Esophagus squamous epithelium (tissue), 5 donors: ENCODE measurements around the gene TRIM58. TPM values are rescaled to one million over a fixed set of nuclear protein-coding genes. Genes with fewer than 3 reads are reported as not detected.

Experiments used
- DNase-seq: peaks from one replicate; lab custom pipeline; 2025; lab: John Stamatoyannopoulos, UW
- H3K27ac ChIP-seq, 4 donors: fragments of 200-600 bp; sonication (generic); one replicate each; pipeline ENCODE4 v1.5.1; 2016 to 2019; ENCODE audit warnings: mild to moderate bottlenecking in 1 of 4
- H3K27me3 ChIP-seq, 4 donors: fragments of 200-600 bp; sonication (generic); 1 replicate in 3 of 4; 2 replicates in 1 of 4; pipeline versions ENCODE4 v1.5.1 to v1.6.0; 2017 to 2021; ENCODE audit warnings: antibody characterized with exemption in 1 of 4
- H3K36me3 ChIP-seq, 3 donors: fragments of 200-600 bp; sonication (generic); one replicate each; pipeline ENCODE4 v1.5.1; 2016 to 2019
- H3K4me1 ChIP-seq, 3 donors: fragments of 200-600 bp; sonication (generic); one replicate each; pipeline ENCODE4 v1.5.1; 2017 to 2019
- H3K4me3 ChIP-seq, 4 donors: fragments of 200-600 bp; sonication (generic); 1 replicate in 3 of 4; 2 replicates in 1 of 4; pipeline ENCODE4 v1.5.1; 2016 to 2019; ENCODE audit warnings: mild to moderate bottlenecking in 2 of 4, moderate library complexity in 1 of 4
- H3K9me3 ChIP-seq, 3 donors: fragments of 200-600 bp; sonication (generic); one replicate each; pipeline ENCODE4 v1.5.1; 2016 to 2019
- POLR2A ChIP-seq, 4 donors: fragments of 450-650 bp; IDR thresholded peaks; one replicate each; pipeline ENCODE4 v1.6.1; 2017; ENCODE audit warnings: antibody characterized with exemption in 4 of 4, mild to moderate bottlenecking in 4 of 4, moderate library complexity in 3 of 4
- WGBS, 2 donors: methylation state at CpG; one replicate each; pipeline ENCODE4 v1.1.5; 2018; 5-methylcytosine and 5-hydroxymethylcytosine counted together
- intact Hi-C: fragments of 100-400 bp; cut with DNase I; formaldehyde crosslinking; loops from one replicate; pipeline ENCODE4 v1.15.0; 2022
- total RNA-seq, 4 donors: library from RNA; depleted of rRNA; stranded (reverse); fragments of >200 nt; gene quantifications; one replicate each; pipeline ENCODE4 v1.1.0, GENCODE V29; 2016
- TF ChIP-seq, protein P1 (sequence below), 6 experiments: fragments of 450-650 bp in 4 of 6; fragments of 200-600 bp in 2 of 6; sonication (generic) in 2 of 6; IDR thresholded peaks; one replicate each; pipeline ENCODE4 v1.5.1; 2016 to 2019; ENCODE audit warnings: antibody characterized with exemption in 6 of 6, mild to moderate bottlenecking in 4 of 6, moderate library complexity in 4 of 6
- donor health status: DM: yes; HTN: yes; CAD: no.

The TRIM58 gene
- total RNA-seq, 4 donors from 2014 or later: 0.19 to 6.5 (median 0.26) TPM; not detected in 1

DNA sequence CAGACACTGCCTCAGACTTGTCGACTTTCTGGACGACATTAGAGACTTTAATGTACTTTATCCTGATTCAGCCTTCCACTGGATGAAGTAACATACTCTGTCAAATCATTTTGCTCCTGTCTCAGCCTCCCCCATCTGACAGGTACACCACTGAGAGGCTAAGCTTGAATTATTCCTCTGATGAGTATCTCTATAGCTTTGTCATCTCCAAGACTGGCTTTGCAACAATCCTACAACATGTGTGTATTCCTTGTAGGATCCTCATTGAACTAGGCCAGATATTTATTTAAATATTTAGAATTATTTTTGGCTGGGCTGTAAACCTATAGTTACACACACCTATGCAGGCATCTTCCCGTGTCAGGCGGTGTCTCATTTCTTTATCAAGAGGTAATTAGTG, 1.1 kb upstream of the TRIM58 start:
- TF ChIP-seq, protein P1, sequence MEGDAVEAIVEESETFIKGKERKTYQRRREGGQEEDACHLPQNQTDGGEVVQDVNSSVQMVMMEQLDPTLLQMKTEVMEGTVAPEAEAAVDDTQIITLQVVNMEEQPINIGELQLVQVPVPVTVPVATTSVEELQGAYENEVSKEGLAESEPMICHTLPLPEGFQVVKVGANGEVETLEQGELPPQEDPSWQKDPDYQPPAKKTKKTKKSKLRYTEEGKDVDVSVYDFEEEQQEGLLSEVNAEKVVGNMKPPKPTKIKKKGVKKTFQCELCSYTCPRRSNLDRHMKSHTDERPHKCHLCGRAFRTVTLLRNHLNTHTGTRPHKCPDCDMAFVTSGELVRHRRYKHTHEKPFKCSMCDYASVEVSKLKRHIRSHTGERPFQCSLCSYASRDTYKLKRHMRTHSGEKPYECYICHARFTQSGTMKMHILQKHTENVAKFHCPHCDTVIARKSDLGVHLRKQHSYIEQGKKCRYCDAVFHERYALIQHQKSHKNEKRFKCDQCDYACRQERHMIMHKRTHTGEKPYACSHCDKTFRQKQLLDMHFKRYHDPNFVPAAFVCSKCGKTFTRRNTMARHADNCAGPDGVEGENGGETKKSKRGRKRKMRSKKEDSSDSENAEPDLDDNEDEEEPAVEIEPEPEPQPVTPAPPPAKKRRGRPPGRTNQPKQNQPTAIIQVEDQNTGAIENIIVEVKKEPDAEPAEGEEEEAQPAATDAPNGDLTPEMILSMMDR (IDR thresholded peaks at IDR 0.05): no peak
- no peak for DNase-seq
- intact Hi-C loops: no loop called here
- Histone ChIP-seq H3K4me3 (no peak overlapping the region), H3K36me3 (no peaks in the 10 kb centered on the region), H3K9me3 (no peaks in the 10 kb centered on the region), H3K27me3 (peaks cover 0 to 31% (median 0%) of the 10 kb centered on the region in 4 donors), H3K4me1 (peaks cover 0 to 15% (median 9%) of the 10 kb centered on the region in 3 donors), H3K27ac (no peak overlapping the region)
- 80 to 81% methylated on average over 4 of the region's 4 CpGs for WGBS, 2 donors

DNA sequence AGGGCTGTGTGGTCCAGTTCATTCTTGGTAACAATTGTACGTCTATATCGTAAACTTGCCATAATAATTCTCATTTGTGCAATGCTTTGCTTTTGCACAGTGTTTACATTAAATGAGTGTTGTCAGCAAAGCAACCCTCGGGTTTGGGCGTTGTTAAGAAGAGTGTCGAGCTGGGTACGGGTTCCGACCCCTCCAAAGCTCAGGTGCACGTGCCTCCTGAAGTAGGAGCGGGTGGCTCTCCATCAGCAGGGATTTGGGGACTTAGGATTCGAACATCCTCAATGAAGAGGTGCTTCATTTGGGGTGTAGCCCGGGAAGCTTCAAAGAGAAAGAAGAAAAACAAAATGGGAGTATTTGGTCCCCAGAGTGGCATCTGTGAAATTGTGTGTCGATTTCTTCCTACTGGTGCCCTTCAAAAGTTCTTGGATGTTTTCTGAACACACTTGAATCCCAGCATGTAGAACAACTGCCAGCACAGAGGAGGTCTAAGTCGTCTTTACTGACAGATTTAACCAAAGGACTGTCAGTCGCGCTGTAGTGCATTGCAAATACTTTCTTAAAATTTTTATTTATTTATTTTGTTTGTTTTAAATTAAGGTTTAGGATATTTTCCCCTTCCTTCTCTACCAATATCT, 1.1 kb downstream of the TRIM58 start:
- no peak for TF ChIP-seq POLR2A (IDR thresholded peaks at IDR 0.05)
- TF ChIP-seq, protein P1 (IDR thresholded peaks at IDR 0.05): no peak
- H3K27ac ChIP-seq: no peak overlapping the region

DNA sequence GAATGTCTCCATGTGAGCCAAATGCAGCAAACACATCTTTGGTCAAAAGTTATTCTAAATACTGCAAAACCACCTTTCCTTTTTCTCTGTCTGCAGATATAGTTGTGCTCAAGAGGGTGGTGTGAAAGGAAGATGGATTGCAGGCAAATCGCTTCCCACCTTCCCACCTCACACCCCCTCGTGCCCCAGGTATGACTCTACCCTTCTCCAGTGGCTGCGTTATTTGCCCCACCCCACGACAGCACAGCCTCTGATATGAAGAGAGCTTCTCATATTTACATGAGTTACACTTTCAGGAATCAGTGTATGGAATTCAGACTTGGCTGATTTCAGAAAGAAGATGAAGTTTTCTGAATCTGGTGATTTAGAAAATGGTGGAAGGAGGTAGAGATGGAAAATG, 5.8 kb downstream of the TRIM58 start:
- TF ChIP-seq, protein P1 (IDR thresholded peaks at IDR 0.05): no peak
- TF ChIP-seq POLR2A (IDR thresholded peaks at IDR 0.05): no peak
- Histone ChIP-seq H3K9me3 (peaks cover 0 to 12% (median 0%) of the 10 kb centered on the region in 3 donors), H3K4me3 (no peak overlapping the region), H3K27ac (no peak overlapping the region), H3K36me3 (no peaks in the 10 kb centered on the region), H3K27me3 (peaks cover 0 to 6% (median 0%) of the 10 kb centered on the region in 4 donors), H3K4me1 (peaks cover 0 to 5% (median under 1%) of the 10 kb centered on the region in 3 donors)
- intact Hi-C loops: no loop called here
- WGBS, 2 donors: 64 to 78% methylated on average over 4 of the region's 4 CpGs
- DNase-seq: no peak

More for the DNA sequence above, 1.1 kb downstream of the TRIM58 start:
- H3K9me3 ChIP-seq: no peaks in the 10 kb centered on the region
- H3K27me3 ChIP-seq: peaks cover 0 to 31% (median 0%) of the 10 kb centered on the region in 4 donors
- no peak for DNase-seq
- no peaks in the 10 kb centered on the region for H3K36me3 ChIP-seq
- H3K4me3 ChIP-seq: peak overlapping the region; percentile 26 to 81 (median 38)
- 21 to 45% methylated on average over 14 of the region's 15 CpGs for WGBS, 2 donors
- intact Hi-C loops: no loop called here
- peaks cover 0 to 15% (median 9%) of the 10 kb centered on the region in 3 donors for H3K4me1 ChIP-seq

DNA sequence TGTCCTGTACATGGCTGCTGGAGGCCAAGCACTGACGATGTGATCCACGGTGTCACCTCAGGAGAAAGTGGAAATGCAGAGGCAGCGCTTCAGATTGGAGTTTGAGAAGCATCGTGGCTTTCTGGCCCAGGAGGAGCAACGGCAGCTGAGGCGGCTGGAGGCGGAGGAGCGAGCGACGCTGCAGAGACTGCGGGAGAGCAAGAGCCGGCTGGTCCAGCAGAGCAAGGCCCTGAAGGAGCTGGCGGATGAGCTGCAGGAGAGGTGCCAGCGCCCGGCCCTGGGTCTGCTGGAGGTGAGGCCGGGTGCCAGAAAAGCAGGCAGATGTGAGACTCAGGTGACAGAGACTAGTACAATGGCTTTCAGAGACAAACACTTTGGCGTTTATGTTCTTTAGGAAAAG, 7.7 kb downstream of the TRIM58 start:
- no peak for DNase-seq
- WGBS, 2 donors: 83 to 84% methylated on average over 9 to 16 of the region's 17 CpGs
- Histone ChIP-seq H3K4me1 (no peaks in the 10 kb centered on the region), H3K4me3 (no peak overlapping the region), H3K27ac (no peak overlapping the region), H3K36me3 (no peaks in the 10 kb centered on the region), H3K27me3 (no peaks in the 10 kb centered on the region), H3K9me3 (peaks cover 0 to 12% (median 2%) of the 10 kb centered on the region in 3 donors)
- intact Hi-C loops: no loop called here
- TF ChIP-seq, protein P1 (IDR thresholded peaks at IDR 0.05): no peak
- no peak for TF ChIP-seq POLR2A (IDR thresholded peaks at IDR 0.05)

DNA sequence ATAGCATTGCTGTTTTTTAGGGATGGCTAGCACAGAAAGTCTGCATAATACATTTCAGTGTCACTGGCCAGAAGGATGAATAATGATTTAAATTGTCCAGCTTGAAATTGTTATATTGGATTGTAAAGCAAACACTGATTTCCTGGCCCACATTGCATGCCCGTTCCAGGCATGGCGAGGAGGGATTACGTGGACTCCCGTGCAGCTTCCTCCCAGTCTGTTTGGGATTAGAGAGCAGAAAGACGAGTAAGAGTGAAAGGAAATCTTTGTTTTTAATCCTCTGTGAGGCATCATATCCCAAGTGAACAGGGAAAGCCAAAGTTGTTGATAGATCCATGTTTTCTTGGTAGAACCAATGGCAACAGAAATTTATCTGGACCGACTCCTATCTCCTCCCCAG, 8.4 kb downstream of the TRIM58 start:
- intact Hi-C loops: no loop called here
- no peak overlapping the region for H3K27ac ChIP-seq
- DNase-seq: no peak
- H3K9me3 ChIP-seq: peaks cover 0 to 18% (median 9%) of the 10 kb centered on the region in 3 donors
- TF ChIP-seq POLR2A (IDR thresholded peaks at IDR 0.05): no peak
- TF ChIP-seq, protein P1 (IDR thresholded peaks at IDR 0.05): no peak
- WGBS, 2 donors: 66 to 81% methylated on average over 6 of the region's 6 CpGs
- no peaks in the 10 kb centered on the region for H3K36me3 ChIP-seq
- H3K4me1 ChIP-seq: no peaks in the 10 kb centered on the region
- H3K27me3 ChIP-seq: no peaks in the 10 kb centered on the region
- H3K4me3 ChIP-seq: no peak overlapping the region
